NCI-H82 treated with DMSO at 0.1 percent for 48 hours (cell line): ENCODE data around the gene KPNA2.
"Not testable (repeated sequence)": the region's sequence is repeated elsewhere in the genome, so short reads cannot be mapped to it uniquely, and the experiment has no call there.

Experiments used
- DNase-seq: peaks from one replicate; lab custom pipeline; 2025; ENCODE audit not compliant: unreplicated experiment; lab: John Stamatoyannopoulos, UW

KPNA2 gene

GRCh38 chr17:68054296-68054900, 18.9 kb downstream of the KPNA2 start:
- no peak for DNase-seq

GRCh38 chr17:68057531-68057952, 22.0 kb downstream of the KPNA2 start:
- DNase-seq, result no peak

- no peak for DNase-seq
Measured at GRCh38 chr17:68060336-68060735, 24.8 kb downstream of the KPNA2 start.

GRCh38 chr17:68061512-68062313, 26.2 kb downstream of the KPNA2 start:
- no peak for DNase-seq

GRCh38 chr17:68065366-68065765, 29.8 kb downstream of the KPNA2 start:
- not testable (repeated sequence) for DNase-seq

GRCh38 chr17:68068512-68068911, 33.0 kb downstream of the KPNA2 start:
- not testable (repeated sequence) for DNase-seq

GRCh38 chr17:68070582-68071444, 35.3 kb downstream of the KPNA2 start:
- not testable (repeated sequence) for DNase-seq

- DNase-seq, result no peak
Measured at GRCh38 chr17:68074279-68074678, 38.7 kb downstream of the KPNA2 start.

GRCh38 chr17:68075953-68076607, 40.5 kb downstream of the KPNA2 start:
- DNase-seq, result not testable (repeated sequence)

- DNase-seq, result not testable (repeated sequence)
Measured at GRCh38 chr17:68077498-68077897, 42.0 kb downstream of the KPNA2 start.

- no peak for DNase-seq
Measured at GRCh38 chr17:68080411-68081150, 45.0 kb downstream of the KPNA2 start.

GRCh38 chr17:68081305-68082265, 46.0 kb downstream of the KPNA2 start:
- not testable (repeated sequence) for DNase-seq

GRCh38 chr17:68085771-68086381, 50.3 kb downstream of the KPNA2 start:
- DNase-seq, result peak; percentile 3

- DNase-seq, result not testable (repeated sequence)
Measured at GRCh38 chr17:68086666-68087065, 51.1 kb downstream of the KPNA2 start.

- not testable (repeated sequence) for DNase-seq
Measured at GRCh38 chr17:68087131-68087623, 51.6 kb downstream of the KPNA2 start.

- no peak for DNase-seq
Measured at GRCh38 chr17:68087851-68088250, 52.3 kb downstream of the KPNA2 start.

- DNase-seq, result no peak
Measured at GRCh38 chr17:68089881-68090280, 54.3 kb downstream of the KPNA2 start.

- no peak for DNase-seq
Measured at GRCh38 chr17:68094481-68095078, 59.0 kb downstream of the KPNA2 start.
